ENCODE results near the gene BARX2. TPM values are rescaled to one million over a fixed set of nuclear protein-coding genes. Genes with fewer than 3 reads are reported as not detected.

Gene BARX2
- total RNA-seq, 1 donor from 2014 or later = 0.40 TPM

DNA sequence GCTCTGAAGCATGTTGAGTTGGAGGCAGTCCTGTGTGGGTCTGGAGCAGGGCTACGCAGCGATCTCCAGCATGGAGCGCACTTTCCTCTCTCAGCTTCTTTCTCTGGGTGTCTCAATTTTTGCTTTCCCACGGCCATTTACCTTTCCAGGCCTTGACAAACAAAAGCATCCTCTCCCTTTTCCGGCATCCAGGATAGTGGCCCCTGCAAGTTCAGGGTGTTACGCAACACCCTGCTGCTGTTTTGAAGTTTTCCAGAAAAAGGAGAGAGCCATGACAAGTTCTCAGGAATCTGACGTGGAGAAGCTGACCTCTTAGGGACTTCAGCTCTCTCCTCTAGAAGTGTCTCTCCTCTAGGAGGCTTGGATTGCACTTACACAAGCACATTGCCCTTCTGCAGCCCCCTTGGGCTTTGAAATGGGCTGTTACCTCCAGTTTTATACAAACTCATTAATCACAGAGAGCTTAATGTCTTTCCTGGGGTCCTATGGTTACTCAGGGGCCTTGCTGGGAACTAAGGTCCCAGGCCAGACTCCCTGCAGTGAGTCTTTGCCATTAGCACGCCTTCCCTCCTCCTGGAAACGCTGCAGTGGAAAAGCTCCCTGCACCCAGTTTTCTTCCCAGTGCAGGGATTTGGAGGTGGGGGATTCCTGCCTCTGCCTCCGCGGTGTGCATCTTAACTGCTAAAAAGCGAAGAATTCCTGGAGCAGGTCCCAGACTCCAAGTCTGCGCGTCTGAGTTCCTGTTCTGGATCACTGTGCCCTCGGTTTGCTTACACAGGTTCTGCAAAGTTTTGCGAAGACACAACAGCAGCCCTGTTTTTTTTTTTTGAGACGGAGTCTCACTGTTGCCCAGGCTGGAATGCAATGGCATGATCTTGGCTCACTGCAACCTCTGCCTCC, 80.4 kb downstream of the BARX2 start:
- H3K4me3 ChIP-seq (ENCODE audit: low read depth, low read length) = no peak overlapping the region
- DNase-seq (ENCODE audit: low read depth) = no peak
- TF ChIP-seq, protein P1, sequence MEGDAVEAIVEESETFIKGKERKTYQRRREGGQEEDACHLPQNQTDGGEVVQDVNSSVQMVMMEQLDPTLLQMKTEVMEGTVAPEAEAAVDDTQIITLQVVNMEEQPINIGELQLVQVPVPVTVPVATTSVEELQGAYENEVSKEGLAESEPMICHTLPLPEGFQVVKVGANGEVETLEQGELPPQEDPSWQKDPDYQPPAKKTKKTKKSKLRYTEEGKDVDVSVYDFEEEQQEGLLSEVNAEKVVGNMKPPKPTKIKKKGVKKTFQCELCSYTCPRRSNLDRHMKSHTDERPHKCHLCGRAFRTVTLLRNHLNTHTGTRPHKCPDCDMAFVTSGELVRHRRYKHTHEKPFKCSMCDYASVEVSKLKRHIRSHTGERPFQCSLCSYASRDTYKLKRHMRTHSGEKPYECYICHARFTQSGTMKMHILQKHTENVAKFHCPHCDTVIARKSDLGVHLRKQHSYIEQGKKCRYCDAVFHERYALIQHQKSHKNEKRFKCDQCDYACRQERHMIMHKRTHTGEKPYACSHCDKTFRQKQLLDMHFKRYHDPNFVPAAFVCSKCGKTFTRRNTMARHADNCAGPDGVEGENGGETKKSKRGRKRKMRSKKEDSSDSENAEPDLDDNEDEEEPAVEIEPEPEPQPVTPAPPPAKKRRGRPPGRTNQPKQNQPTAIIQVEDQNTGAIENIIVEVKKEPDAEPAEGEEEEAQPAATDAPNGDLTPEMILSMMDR (conservative IDR thresholded peaks at IDR 0.05; ENCODE audit: low read depth, low read length) = no peak

DNA sequence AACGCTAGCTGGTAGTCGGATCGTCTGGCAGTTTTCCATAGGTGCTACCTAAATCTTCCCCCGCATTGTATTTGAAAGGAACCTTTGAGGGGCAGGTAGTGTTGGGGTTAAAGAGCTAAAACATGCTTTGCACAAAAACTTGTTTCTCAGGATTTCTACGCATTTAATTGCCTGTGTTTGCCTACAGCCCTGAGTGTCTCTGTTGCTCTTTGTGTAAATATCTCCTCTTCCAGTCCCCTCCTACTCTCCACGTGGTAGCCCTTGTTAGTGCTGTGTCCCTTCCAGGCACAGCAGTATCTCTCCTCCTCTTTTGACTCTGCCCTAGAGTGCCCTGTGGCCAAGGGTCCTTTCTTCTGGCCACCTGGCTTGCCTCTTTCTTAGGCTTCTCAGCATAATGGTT, 81.7 kb downstream of the BARX2 start:
- no peak for DNase-seq (ENCODE audit: low read depth)
- no peak overlapping the region for H3K4me3 ChIP-seq (ENCODE audit: low read depth, low read length)
- TF ChIP-seq, protein P1 (conservative IDR thresholded peaks at IDR 0.05; ENCODE audit: low read depth, low read length) = no peak

DNA sequence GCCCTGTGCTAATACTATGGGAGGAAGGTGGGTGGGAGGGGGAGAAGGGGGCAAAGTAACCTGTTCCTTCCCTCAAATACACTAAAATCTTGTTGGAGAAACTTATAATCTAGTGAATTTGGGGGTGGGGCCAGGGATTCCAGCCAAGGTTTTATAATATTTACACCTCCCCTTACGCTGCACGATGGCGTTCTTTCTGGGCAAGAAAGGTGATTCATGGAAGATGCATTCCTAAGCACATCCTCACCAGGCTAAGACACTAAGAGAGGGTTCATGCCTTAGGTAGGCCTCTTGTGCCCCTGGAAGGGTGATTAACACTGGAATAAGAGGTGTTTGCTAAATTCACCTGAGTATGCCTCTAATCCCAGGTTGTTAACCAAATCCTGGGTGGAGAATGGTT, 82.6 kb downstream of the BARX2 start:
- TF ChIP-seq, protein P1 (conservative IDR thresholded peaks at IDR 0.05; ENCODE audit: low read depth, low read length) = no peak
- H3K4me3 ChIP-seq (ENCODE audit: low read depth, low read length) = no peak overlapping the region
- DNase-seq (ENCODE audit: low read depth) = no peak

DNA sequence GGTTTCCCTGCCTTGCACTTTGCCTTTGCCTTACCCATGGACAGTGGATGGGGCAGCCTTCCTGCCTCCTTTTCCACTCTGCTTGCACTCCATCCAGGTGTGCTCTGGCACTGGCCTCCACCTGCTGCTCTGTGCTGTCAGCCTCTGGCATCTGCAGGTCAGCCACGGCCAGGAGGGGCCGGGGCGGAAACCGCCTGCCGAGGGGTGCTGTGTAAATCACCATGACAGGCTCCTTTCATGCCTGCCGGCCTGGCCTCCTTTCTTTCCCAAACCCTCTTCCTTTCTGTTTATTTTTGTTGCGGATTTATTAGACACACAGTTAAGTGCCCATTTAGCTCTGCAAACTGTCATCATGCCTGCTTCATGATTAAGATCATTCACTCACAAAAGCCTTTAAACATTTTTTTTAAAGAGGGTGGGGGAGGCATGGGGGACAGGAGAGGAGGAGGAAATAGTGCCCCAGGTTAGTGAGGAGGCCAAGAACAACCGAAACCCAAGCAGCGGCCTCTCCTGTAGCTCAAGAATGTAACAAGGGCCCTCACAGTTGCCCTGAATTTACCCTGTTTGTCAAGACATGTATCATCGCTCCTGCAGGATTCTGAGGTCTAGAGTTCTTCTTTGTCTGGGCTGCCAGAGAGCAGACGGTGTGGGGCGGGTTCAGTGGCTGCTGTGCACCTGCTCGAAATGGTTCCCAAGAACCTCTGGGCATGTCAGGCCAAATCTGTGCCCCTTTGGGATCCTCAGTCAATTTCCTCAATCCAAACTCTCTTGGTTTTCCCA, 83.3 kb downstream of the BARX2 start:
- no peak overlapping the region for H3K4me3 ChIP-seq (ENCODE audit: low read depth, low read length)
- no peak for DNase-seq (ENCODE audit: low read depth)
- TF ChIP-seq, protein P1 (conservative IDR thresholded peaks at IDR 0.05; ENCODE audit: low read depth, low read length) = no peak

DNA sequence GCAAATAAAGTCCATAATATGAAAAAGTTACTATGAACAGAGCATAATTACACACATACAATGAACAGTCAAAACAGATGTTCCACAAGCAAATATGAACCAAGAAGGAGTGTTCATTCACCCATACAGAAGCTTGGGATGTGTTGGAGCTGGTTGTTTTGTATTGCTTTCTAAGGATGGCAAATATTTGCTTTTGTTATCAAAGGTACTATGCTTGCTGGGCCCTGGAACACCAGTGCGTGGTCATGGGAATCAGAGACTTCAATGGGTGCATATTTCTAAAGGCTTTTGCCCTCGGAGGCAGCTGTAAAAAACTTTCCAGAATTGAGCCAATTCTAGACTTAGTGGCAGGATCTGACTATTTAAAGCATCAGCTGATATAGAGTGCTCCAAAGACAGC, 85.1 kb downstream of the BARX2 start:
- TF ChIP-seq, protein P1 (conservative IDR thresholded peaks at IDR 0.05; ENCODE audit: low read depth, low read length) = no peak
- no peak overlapping the region for H3K4me3 ChIP-seq (ENCODE audit: low read depth, low read length)
- DNase-seq (ENCODE audit: low read depth) = no peak

DNA sequence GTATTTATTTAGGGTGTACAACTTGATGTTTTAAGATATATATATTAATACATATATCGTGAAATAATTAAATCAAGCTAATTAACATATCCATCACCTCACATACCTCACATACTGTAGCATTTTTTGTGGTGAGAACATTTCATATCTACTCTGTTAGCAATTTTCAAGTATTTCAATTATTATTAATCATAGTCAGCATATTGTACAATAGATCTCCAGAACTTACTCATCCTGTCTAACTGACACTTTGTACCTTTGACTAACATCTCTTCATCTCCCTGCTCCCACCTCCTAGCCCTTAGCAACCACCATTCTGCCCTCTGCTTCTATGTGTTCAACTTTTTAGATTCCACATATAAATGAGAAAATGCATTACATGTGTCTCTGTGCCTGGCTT, 108.4 kb downstream of the BARX2 start:
- DNase-seq (ENCODE audit: low read depth) = no peak
- no peak overlapping the region for H3K4me3 ChIP-seq (ENCODE audit: low read depth, low read length)
- TF ChIP-seq, protein P1 (conservative IDR thresholded peaks at IDR 0.05; ENCODE audit: low read depth, low read length) = no peak

All from epithelial cell of proximal tubule (primary cell).